IMR-90 (cell line): Measurements from ENCODE around the gene IFI44. TPM values are rescaled to one million over a fixed set of nuclear protein-coding genes. Genes with fewer than 3 reads are reported as not detected.

ENCODE experiments used
- ATAC-seq: fragments of 200-7000 bp; cut with Tn5 transposase; 2 replicates; pipeline ENCODE4 v1.9.1; 2020; ENCODE audit warnings: low read depth, mild to moderate bottlenecking, moderate library complexity
- BruUV-seq: library from RNA; stranded (reverse); fragments of 400-500 nt; replicated peaks from 2 replicates; lab custom pipeline; 2021; lab: Mats Ljungman, UMichigan
- CTCF ChIA-PET: fragments of 300-600 bp; formaldehyde crosslinking; extraction: SDS; loops from one replicate; lab custom pipeline; 2021; ENCODE audit warnings: antibody characterized with exemption; lab: Yijun Ruan, JAX
- POLR2A ChIA-PET: fragments of 300-600 bp; sonication (Branson Sonifier 250); formaldehyde crosslinking; loops from one replicate; lab custom pipeline; 2022; ENCODE audit warnings: antibody characterized with exemption; ENCODE audit not compliant: unreplicated experiment; lab: Charles Lee
- DNase-seq: peaks from one replicate; pipeline ENCODE4 v3.0.0; 2013
- H2AFZ ChIP-seq: replicated peaks from 2 replicates; pipeline ENCODE3; 2013; ENCODE audit warnings: low read length, mild to moderate bottlenecking; ENCODE audit not compliant: poor library complexity
- H2AK5ac ChIP-seq: 2 replicates; pipeline ENCODE4 v1.6.1; 2013; ENCODE audit warnings: low read depth, low read length, inconsistent platforms
- H2AK9ac ChIP-seq: replicated peaks from 2 replicates; pipeline ENCODE3; 2013; ENCODE audit warnings: mild to moderate bottlenecking, low read depth, low read length, moderate library complexity; ENCODE audit not compliant: poor library complexity
- H2BK120ac ChIP-seq: 2 replicates; pipeline ENCODE4 v1.6.1; 2013; ENCODE audit warnings: low read depth, low read length, inconsistent platforms
- H2BK15ac ChIP-seq: 3 replicates; pipeline ENCODE4 v1.6.1; 2013; ENCODE audit warnings: low read depth, low read length, inconsistent platforms
- H2BK20ac ChIP-seq: 2 replicates; pipeline ENCODE4 v1.6.1; 2013; ENCODE audit warnings: low read depth, mild to moderate bottlenecking, inconsistent platforms, low read length, moderate library complexity
- H2BK5ac ChIP-seq: 2 replicates; pipeline ENCODE4 v1.6.1; 2013; ENCODE audit warnings: mild to moderate bottlenecking, low read depth, low read length, inconsistent platforms; ENCODE audit not compliant: poor library complexity, severe bottlenecking
- H3K14ac ChIP-seq: replicated peaks from 2 replicates; pipeline ENCODE4 v1.6.1; 2013; ENCODE audit warnings: low read depth, low read length, inconsistent platforms
- H3K18ac ChIP-seq: 2 replicates; pipeline ENCODE4 v1.6.1; 2013; ENCODE audit warnings: low read depth, low read length, control low read depth
- H3K23ac ChIP-seq: 2 replicates; pipeline ENCODE4 v1.6.1; 2013; ENCODE audit warnings: low read depth, low read length, inconsistent platforms
- H3K27ac ChIP-seq: 2 replicates; pipeline ENCODE4 v1.5.1; 2013; ENCODE audit warnings: mild to moderate bottlenecking, control low read depth, low read length; ENCODE audit not compliant: insufficient read depth
- H3K27me3 ChIP-seq: 2 replicates; pipeline ENCODE4 v1.6.1; 2013; ENCODE audit warnings: low read length; ENCODE audit not compliant: control insufficient read depth, insufficient read depth
- H3K36me3 ChIP-seq: 2 replicates; pipeline ENCODE4 v1.6.1; 2013; ENCODE audit warnings: low read length, mixed read lengths; ENCODE audit not compliant: control insufficient read depth, insufficient read depth
- H3K4ac ChIP-seq: 2 replicates; pipeline ENCODE4 v1.6.1; 2013; ENCODE audit warnings: low read depth, low read length, inconsistent platforms
- H3K4me1 ChIP-seq: 2 replicates; pipeline ENCODE4 v1.6.1; 2013; ENCODE audit warnings: low read length, mixed read lengths; ENCODE audit not compliant: control insufficient read depth, insufficient read depth
- H3K4me2 ChIP-seq: 2 replicates; pipeline ENCODE4 v1.6.1; 2013; ENCODE audit warnings: low read depth, mild to moderate bottlenecking, control low read depth, low read length, moderate library complexity
- H3K4me3 ChIP-seq: 2 replicates; pipeline ENCODE4 v1.5.1; 2013; ENCODE audit warnings: low read depth, mild to moderate bottlenecking, control low read depth, low read length, moderate library complexity; ENCODE audit not compliant: insufficient read depth
- H3K56ac ChIP-seq: 2 replicates; pipeline ENCODE4 v1.6.1; 2013; ENCODE audit warnings: low read length, inconsistent platforms; ENCODE audit not compliant: insufficient read depth; ENCODE audit errors: extremely low read depth
- H3K79me1 ChIP-seq, 2 experiments: 2 replicates each; pipeline ENCODE4 v1.6.1; 2013; ENCODE audit warnings: low read length in 2 of 2, inconsistent platforms in 1 of 2, low read depth in 1 of 2
- H3K9ac ChIP-seq: 2 replicates; pipeline ENCODE4 v1.6.1; 2013; ENCODE audit warnings: low read depth, low read length, control low read depth
- H3K9me1 ChIP-seq: 2 replicates; pipeline ENCODE4 v1.6.1; 2013; ENCODE audit warnings: low read length, inconsistent platforms; ENCODE audit not compliant: insufficient read depth
- H3K9me3 ChIP-seq: 2 replicates; pipeline ENCODE4 v1.6.1; 2013; ENCODE audit warnings: low read length; ENCODE audit not compliant: control insufficient read depth, insufficient read depth
- H4K20me1 ChIP-seq: 2 replicates; pipeline ENCODE4 v1.6.1; 2013; ENCODE audit warnings: low read length, inconsistent platforms; ENCODE audit not compliant: insufficient read depth
- H4K5ac ChIP-seq: 2 replicates; pipeline ENCODE4 v1.6.1; 2013; ENCODE audit warnings: mild to moderate bottlenecking, low read depth, low read length, control low read depth
- H4K8ac ChIP-seq, 2 experiments: 2 replicates each; pipeline ENCODE4 v1.6.1; 2013; ENCODE audit warnings: low read depth in 2 of 2, low read length in 2 of 2, control low read depth in 1 of 2, inconsistent platforms in 1 of 2
- H4K91ac ChIP-seq: 2 replicates; pipeline ENCODE4 v1.6.1; 2013; ENCODE audit warnings: low read depth, low read length, inconsistent platforms; ENCODE audit not compliant: insufficient read depth
- BHLHE40 ChIP-seq: fragments of 150-350 bp; IDR thresholded peaks from 2 replicates; pipeline ENCODE4 v1.6.1; 2016; ENCODE audit warnings: mild to moderate bottlenecking, low read depth, low read length
- MAFK ChIP-seq: IDR thresholded peaks from 2 replicates; pipeline ENCODE4 v1.6.1; 2012; ENCODE audit warnings: low read depth, low read length, improper control_type of control experiment
- WGBS, 2 experiments: methylation state at CpG; one replicate each; pipeline versions ENCODE4 v1.1.5 to v1.1.7; 2013; ENCODE audit warnings: missing lambda C conversion rate in 2 of 2; ENCODE audit not compliant: insufficient read length in 1 of 2; ENCODE audit errors: extremely low coverage in 2 of 2; 5-methylcytosine and 5-hydroxymethylcytosine counted together
- dilution Hi-C: fragments of 300-500 bp; cut with HindIII; formaldehyde crosslinking; loops from one replicate; pipeline ENCODE4 v1.14.3; 2018; ENCODE audit warnings: low sequenced_read_pairs; ENCODE audit not compliant: unreplicated experiment
- in situ Hi-C: fragments of 300-500 bp; cut with MboI; formaldehyde crosslinking; loops from 3 replicates; pipeline ENCODE4 v1.14.3; 2019; ENCODE audit warnings: low sequenced_read_pairs, inconsistent platforms, mixed read lengths
- intact Hi-C: fragments of 100-400 bp; cut with micrococcal nuclease; formaldehyde crosslinking; loops from 2 replicates; pipeline ENCODE4 v1.10.0; 2022
- polyA plus RNA-seq, 3 experiments: library from polyadenylated mRNA; depleted of rRNA; stranded (reverse); fragments of >200 nt; gene quantifications; 2 replicates each; pipeline ENCODE4 v1.2.3, GENCODE V29; 2012; ENCODE audit warnings: low replicate concordance in 1 of 3
- total RNA-seq: library from RNA; depleted of rRNA; stranded (reverse); fragments of >200 nt; gene quantifications from 2 replicates; pipeline ENCODE4 v1.2.3, GENCODE V29; 2012

The IFI44 gene
- total and polyA plus RNA-seq, 2 of the 4 experiments (the other 2 are of a cell fraction), result 2.2 to 2.7 TPM

DNA sequence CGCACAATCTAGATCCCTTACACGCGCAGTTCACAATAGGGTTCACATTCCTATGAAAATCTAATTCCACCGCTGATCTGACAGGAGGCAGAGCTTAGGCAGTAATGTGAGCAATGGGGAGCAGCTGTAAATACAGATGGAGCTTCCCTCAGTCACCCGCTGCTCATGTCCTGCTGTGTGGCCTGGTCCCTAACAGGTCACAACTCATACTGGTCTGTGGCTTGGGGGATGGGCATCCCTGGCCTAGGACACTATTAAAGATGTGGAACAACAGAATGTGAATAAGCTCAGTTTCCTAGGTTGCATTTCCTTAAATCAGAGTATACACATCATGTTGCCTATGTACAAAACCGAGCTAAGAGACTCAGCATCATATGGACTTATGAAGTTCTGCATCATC lies 16.2 kb downstream of the IFI44 start:
- DNase-seq (no peak), ATAC-seq (no peak)
- Histone ChIP-seq H2AK9ac (no peak overlapping the region), H4K8ac (no peak overlapping the region), H2AK5ac (no peak overlapping the region), H3K14ac (no peak overlapping the region), H3K18ac (no peak overlapping the region), H2BK15ac (no peak overlapping the region), H3K27me3 (no peaks in the 10 kb centered on the region), H3K9me1 (no peaks in the 10 kb centered on the region), H3K23ac (no peak overlapping the region), H3K56ac (no peak overlapping the region), H4K5ac (no peak overlapping the region), H3K79me1 (no peaks in the 10 kb centered on the region), H4K20me1 (no peaks in the 10 kb centered on the region), H2BK120ac (no peak overlapping the region), H3K9ac (no peak overlapping the region), H3K4me3 (no peak overlapping the region), H4K91ac (no peak overlapping the region), H3K27ac (no peak overlapping the region), H3K9me3 (no peaks in the 10 kb centered on the region), H3K4me2 (no peak overlapping the region), H2AFZ (no peak overlapping the region), H2BK5ac (no peak overlapping the region), H3K36me3 (no peaks in the 10 kb centered on the region), H3K4ac (no peak overlapping the region), H3K4me1 (no peaks in the 10 kb centered on the region), H2BK20ac (no peak overlapping the region)
- dilution Hi-C loops, result no loop called here
- TF ChIP-seq BHLHE40 (no peak), MAFK (no peak)
- no CpG with 5 or more reads among the region's 6 CpGs for WGBS, 2 experiments
- in situ Hi-C loops, result loop anchor here (5.0 kb wide), 1 partner anchor 534 kb away; no protein-coding TSS in a partner anchor
- no TSS peak for BruUV-seq
- intact Hi-C loops, result no loop called here
- ChIA-PET CTCF (no interaction called here), POLR2A (no interaction called here)
